Upper lobe of left lung (tissue), 6 donors: Measurements from ENCODE around the gene PLCB2. TPM values are rescaled to one million over a fixed set of nuclear protein-coding genes. Genes with fewer than 3 reads are reported as not detected.
A peak's percentile ranks its signal among the peaks of the same experiment; 100 is the strongest.

Source experiments
- ATAC-seq, 2 donors: fragments of 200-7000 bp; cut with Tn5 transposase; one replicate each; pipeline ENCODE4 v1.9.1; 2022; ENCODE audit warnings: mild to moderate bottlenecking in 2 of 2, moderate library complexity in 2 of 2; ENCODE audit not compliant: low FRiP score in 2 of 2
- DNase-seq, 2 donors: peaks; one replicate each; pipeline ENCODE4 v3.0.0-alpha.2; 2019 to 2020
- H3K27ac ChIP-seq, 4 donors: fragments of 200-600 bp; sonication (generic); one replicate each; pipeline ENCODE4 v1.5.1; 2016 to 2019
- H3K27me3 ChIP-seq, 4 donors: fragments of 200-600 bp; sonication (generic); one replicate each; pipeline ENCODE4 v1.5.1; 2017 to 2019
- H3K36me3 ChIP-seq, 4 donors: fragments of 200-600 bp; sonication (generic); one replicate each; pipeline ENCODE4 v1.5.1; 2016 to 2019
- H3K4me1 ChIP-seq, 4 donors: fragments of 200-600 bp; sonication (generic); one replicate each; pipeline ENCODE4 v1.5.1; 2018 to 2019
- H3K4me3 ChIP-seq, 4 donors: fragments of 200-600 bp; sonication (generic); one replicate each; pipeline ENCODE4 v1.5.1; 2017 to 2019; ENCODE audit warnings: mild to moderate bottlenecking in 2 of 4, moderate library complexity in 1 of 4
- H3K9me3 ChIP-seq, 4 donors: fragments of 200-600 bp; sonication (generic); one replicate each; pipeline ENCODE4 v1.5.1; 2018 to 2019
- CTCF ChIP-seq, 6 experiments: fragments of 450-650 bp in 4 of 6; fragments of 200-600 bp in 2 of 6; sonication (generic) in 2 of 6; IDR thresholded peaks; one replicate each; pipeline ENCODE4 v1.5.1; 2016 to 2019; ENCODE audit warnings: antibody characterized with exemption in 6 of 6
- EP300 ChIP-seq, 4 donors: sonication (generic); formaldehyde crosslinking; IDR thresholded peaks; one replicate each; pipeline ENCODE4 v1.5.1; 2017; ENCODE audit warnings: antibody characterized with exemption in 4 of 4, control low read depth in 2 of 4
- POLR2A ChIP-seq, 4 donors: fragments of 450-650 bp; IDR thresholded peaks; one replicate each; pipeline ENCODE4 v1.5.1; 2016 to 2017; ENCODE audit warnings: antibody characterized with exemption in 4 of 4, mild to moderate bottlenecking in 2 of 4
- POLR2AphosphoS5 ChIP-seq, 2 donors: sonication (generic); formaldehyde crosslinking; IDR thresholded peaks; one replicate each; pipeline ENCODE4 v1.5.1; 2017; ENCODE audit warnings: antibody characterized with exemption in 2 of 2
- WGBS, 2 donors: methylation state at CpG; one replicate each; pipeline ENCODE4 v1.1.5; 2017 to 2018; 5-methylcytosine and 5-hydroxymethylcytosine counted together
- total RNA-seq, 6 donors: library from RNA; depleted of rRNA in 4 of 6; stranded (reverse); fragments of >200 nt in 4 of 6; gene quantifications; one replicate each; pipeline versions ENCODE4 v1.1.0 to v1.2.1, GENCODE V29; 2016 to 2021
- donor health status: DM: no; HTN: no; CAD: no; lungs with moderate emphysema.
- donor health status: DM: no; HTN: yes; CAD: no; lungs with severe emphysema.

PLCB2 gene
- total RNA-seq, 6 donors from 2014 or later: 26.9 to 170 (median 85.7) TPM

- TF ChIP-seq POLR2AphosphoS5 (IDR thresholded peaks at IDR 0.05) (no peak), POLR2A (IDR thresholded peaks at IDR 0.05) (no peak), CTCF (IDR thresholded peaks at IDR 0.05) (no peak), EP300 (IDR thresholded peaks at IDR 0.05) (no peak)
- DNase-seq: peak in 1 of 2 donors; percentile 6
- ATAC-seq: no peak
- WGBS, 2 donors: 90 to 93% methylated on average over 5 to 8 of the region's 8 CpGs
- H3K27ac ChIP-seq: no peak overlapping the region
- no peak overlapping the region for H3K4me3 ChIP-seq
- no peaks in the 10 kb centered on the region for H3K36me3 ChIP-seq
- H3K27me3 ChIP-seq: no peaks in the 10 kb centered on the region
- no peaks in the 10 kb centered on the region for H3K9me3 ChIP-seq
- peaks cover 0 to 11% (median 5%) of the 10 kb centered on the region in 4 donors for H3K4me1 ChIP-seq
Measured at GRCh38 chr15:40246496-40247280, 61.0 kb downstream of the PLCB2 start.

GRCh38 chr15:40245666-40246450, 61.9 kb downstream of the PLCB2 start:
- TF ChIP-seq POLR2AphosphoS5 (IDR thresholded peaks at IDR 0.05) (no peak), CTCF (IDR thresholded peaks at IDR 0.05) (no peak), POLR2A (IDR thresholded peaks at IDR 0.05) (no peak), EP300 (IDR thresholded peaks at IDR 0.05) (no peak)
- Histone ChIP-seq H3K27ac (peak overlapping the region in 2 of 4 donors; percentile 17 to 43), H3K4me3 (no peak overlapping the region), H3K27me3 (no peaks in the 10 kb centered on the region), H3K4me1 (peaks cover 0 to 11% (median 5%) of the 10 kb centered on the region in 4 donors), H3K36me3 (no peaks in the 10 kb centered on the region), H3K9me3 (no peaks in the 10 kb centered on the region)
- 78 to 91% methylated on average over 6 to 9 of the region's 9 CpGs for WGBS, 2 donors
- DNase-seq (peak in 1 of 2 donors; percentile 13), ATAC-seq (no peak)

- no peak overlapping the region for H3K4me3 ChIP-seq
- H3K4me1 ChIP-seq: peaks cover 0 to 11% (median 5%) of the 10 kb centered on the region in 4 donors
- H3K27ac ChIP-seq: peak overlapping the region in 2 of 4 donors; percentile 17 to 43
- no peaks in the 10 kb centered on the region for H3K36me3 ChIP-seq
- 67 to 83% methylated on average over 4 to 5 of the region's 5 CpGs for WGBS, 2 donors
- DNase-seq: peak in 1 of 2 donors; percentile 74
- no peak for TF ChIP-seq CTCF (IDR thresholded peaks at IDR 0.05)
- TF ChIP-seq POLR2A (IDR thresholded peaks at IDR 0.05): no peak
- TF ChIP-seq EP300 (IDR thresholded peaks at IDR 0.05): no peak
- no peak for TF ChIP-seq POLR2AphosphoS5 (IDR thresholded peaks at IDR 0.05)
- H3K27me3 ChIP-seq: no peaks in the 10 kb centered on the region
- peak in 1 of 2 donors; percentile 70 for ATAC-seq
- no peaks in the 10 kb centered on the region for H3K9me3 ChIP-seq
Measured at GRCh38 chr15:40244961-40245523, 62.7 kb downstream of the PLCB2 start.

- no peak overlapping the region for H3K4me3 ChIP-seq
- peak in 1 of 2 donors; percentile 15 for DNase-seq
- TF ChIP-seq POLR2A (IDR thresholded peaks at IDR 0.05): no peak
- no peak for TF ChIP-seq CTCF (IDR thresholded peaks at IDR 0.05)
- TF ChIP-seq POLR2AphosphoS5 (IDR thresholded peaks at IDR 0.05): no peak
- no peak for TF ChIP-seq EP300 (IDR thresholded peaks at IDR 0.05)
- peaks cover 9 to 19% (median 11%) of the 10 kb centered on the region in 4 donors for H3K4me1 ChIP-seq
- H3K27ac ChIP-seq: no peak overlapping the region
- WGBS, 2 donors: 80 to 81% methylated on average over 9 of the region's 9 CpGs
- no peaks in the 10 kb centered on the region for H3K36me3 ChIP-seq
- no peaks in the 10 kb centered on the region for H3K9me3 ChIP-seq
- ATAC-seq: no peak
- H3K27me3 ChIP-seq: no peaks in the 10 kb centered on the region
Measured at GRCh38 chr15:40243126-40243810, 64.5 kb downstream of the PLCB2 start.
